OCI-LY3 (cell line): Measurements from ENCODE around the gene OGFOD2.

Source experiments
- EZH2phosphoT487 ChIP-seq: fragments of 200-600 bp; shearing (Covaris generic); IDR thresholded peaks from 2 replicates; pipeline ENCODE4 v1.6.1; 2018; ENCODE audit warnings: antibody characterized with exemption, mixed run types, low read depth
- TF ChIP-seq, protein P1 (sequence below): fragments of 200-600, 300-600 bp; sonication (generic); IDR thresholded peaks from 2 replicates; pipeline ENCODE4 v1.5.1; 2014; ENCODE audit warnings: antibody characterized with exemption, low read length, low read depth

DNA sequence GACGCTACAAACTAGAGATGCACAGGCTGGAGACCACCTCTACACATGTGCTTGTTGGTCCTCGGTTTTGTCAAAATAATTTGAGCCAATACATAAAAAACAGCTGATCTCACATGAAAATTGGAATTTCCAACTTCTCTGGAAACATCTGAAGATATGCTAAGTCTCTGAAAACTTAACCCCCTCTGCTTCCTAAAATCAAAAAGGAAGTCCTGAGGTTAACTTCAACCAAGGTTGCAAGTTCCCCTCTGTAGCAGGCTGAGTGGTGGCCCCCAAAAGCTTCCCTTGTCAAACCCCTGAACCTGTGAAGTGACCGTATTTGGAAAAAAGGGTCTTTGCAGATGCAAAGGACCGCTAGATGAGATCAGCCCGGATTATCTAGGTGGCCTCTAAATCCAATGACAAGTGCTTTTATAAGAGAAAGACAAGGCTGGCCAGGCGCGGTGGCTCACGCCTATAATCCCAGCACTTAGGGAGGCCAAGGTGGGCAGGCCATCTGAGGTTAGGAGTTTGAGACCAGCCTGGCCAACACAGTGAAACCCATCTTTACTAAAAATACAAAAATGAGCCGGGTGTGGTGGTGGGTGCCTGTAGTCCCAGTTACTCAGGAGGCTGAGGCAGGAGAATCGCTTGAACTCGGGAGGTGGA, 47.2 kb upstream of the OGFOD2 start:
- TF ChIP-seq, protein P1, sequence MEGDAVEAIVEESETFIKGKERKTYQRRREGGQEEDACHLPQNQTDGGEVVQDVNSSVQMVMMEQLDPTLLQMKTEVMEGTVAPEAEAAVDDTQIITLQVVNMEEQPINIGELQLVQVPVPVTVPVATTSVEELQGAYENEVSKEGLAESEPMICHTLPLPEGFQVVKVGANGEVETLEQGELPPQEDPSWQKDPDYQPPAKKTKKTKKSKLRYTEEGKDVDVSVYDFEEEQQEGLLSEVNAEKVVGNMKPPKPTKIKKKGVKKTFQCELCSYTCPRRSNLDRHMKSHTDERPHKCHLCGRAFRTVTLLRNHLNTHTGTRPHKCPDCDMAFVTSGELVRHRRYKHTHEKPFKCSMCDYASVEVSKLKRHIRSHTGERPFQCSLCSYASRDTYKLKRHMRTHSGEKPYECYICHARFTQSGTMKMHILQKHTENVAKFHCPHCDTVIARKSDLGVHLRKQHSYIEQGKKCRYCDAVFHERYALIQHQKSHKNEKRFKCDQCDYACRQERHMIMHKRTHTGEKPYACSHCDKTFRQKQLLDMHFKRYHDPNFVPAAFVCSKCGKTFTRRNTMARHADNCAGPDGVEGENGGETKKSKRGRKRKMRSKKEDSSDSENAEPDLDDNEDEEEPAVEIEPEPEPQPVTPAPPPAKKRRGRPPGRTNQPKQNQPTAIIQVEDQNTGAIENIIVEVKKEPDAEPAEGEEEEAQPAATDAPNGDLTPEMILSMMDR = no peak
- no peak for TF ChIP-seq EZH2phosphoT487
